Stomach (tissue), 4 donors: ENCODE measurements around the gene KISS1R.

Experiments used
- POLR2A ChIP-seq, 4 donors: fragments of 450-650 bp; IDR thresholded peaks; one replicate each; pipeline ENCODE4 v1.6.1; 2016; ENCODE audit warnings: antibody characterized with exemption in 4 of 4, control low read depth in 2 of 4, mild to moderate bottlenecking in 1 of 4, moderate library complexity in 1 of 4
- POLR2AphosphoS5 ChIP-seq, 3 donors: sonication (generic); formaldehyde crosslinking; IDR thresholded peaks; one replicate each; pipeline ENCODE4 v1.6.1; 2016; ENCODE audit warnings: antibody characterized with exemption in 3 of 3
- TF ChIP-seq, protein P1 (sequence below), 7 experiments: fragments of 450-650 bp in 4 of 7; fragments of 200-600 bp in 3 of 7; sonication (generic) in 3 of 7; IDR thresholded peaks; one replicate each; pipeline ENCODE4 v1.5.1; 2016 to 2019; ENCODE audit warnings: antibody characterized with exemption in 7 of 7, control low read depth in 2 of 7, mild to moderate bottlenecking in 1 of 7

DNA sequence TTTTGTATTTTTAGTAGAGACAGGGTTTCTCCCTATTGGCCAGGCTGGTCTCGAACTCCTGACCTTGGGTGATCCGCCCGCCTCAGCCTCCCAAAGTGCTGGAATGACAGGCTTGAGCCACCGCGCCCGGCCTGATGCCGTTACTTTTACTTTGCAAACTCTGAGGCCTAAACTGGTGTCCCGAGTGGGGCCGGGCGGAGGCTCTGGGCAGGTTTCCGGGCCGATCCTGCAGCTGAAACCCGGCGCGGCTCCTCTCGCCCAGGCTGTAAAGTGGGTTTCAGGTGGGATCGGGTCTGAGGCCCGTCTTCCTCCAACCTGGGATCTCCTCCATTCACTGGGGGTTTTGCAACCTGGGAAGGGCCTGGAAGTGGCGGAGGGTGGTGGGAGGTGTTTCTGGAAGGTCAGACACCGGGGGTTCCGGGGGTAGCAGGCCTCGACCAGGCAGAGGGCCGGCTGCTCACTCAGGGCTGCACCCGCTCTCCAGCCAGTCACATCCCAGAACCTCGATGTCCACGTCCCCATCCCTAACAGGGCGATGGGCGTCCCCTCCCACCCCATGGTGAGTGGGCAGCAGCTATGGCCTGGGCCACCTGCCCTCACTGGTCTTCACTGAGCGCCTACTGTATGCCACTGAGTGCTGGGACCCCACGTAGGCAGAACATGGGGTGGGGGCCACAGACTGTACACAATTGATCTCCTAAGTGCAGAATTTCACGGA, 45.7 kb downstream of the KISS1R start:
- TF ChIP-seq, protein P1, sequence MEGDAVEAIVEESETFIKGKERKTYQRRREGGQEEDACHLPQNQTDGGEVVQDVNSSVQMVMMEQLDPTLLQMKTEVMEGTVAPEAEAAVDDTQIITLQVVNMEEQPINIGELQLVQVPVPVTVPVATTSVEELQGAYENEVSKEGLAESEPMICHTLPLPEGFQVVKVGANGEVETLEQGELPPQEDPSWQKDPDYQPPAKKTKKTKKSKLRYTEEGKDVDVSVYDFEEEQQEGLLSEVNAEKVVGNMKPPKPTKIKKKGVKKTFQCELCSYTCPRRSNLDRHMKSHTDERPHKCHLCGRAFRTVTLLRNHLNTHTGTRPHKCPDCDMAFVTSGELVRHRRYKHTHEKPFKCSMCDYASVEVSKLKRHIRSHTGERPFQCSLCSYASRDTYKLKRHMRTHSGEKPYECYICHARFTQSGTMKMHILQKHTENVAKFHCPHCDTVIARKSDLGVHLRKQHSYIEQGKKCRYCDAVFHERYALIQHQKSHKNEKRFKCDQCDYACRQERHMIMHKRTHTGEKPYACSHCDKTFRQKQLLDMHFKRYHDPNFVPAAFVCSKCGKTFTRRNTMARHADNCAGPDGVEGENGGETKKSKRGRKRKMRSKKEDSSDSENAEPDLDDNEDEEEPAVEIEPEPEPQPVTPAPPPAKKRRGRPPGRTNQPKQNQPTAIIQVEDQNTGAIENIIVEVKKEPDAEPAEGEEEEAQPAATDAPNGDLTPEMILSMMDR (IDR thresholded peaks at IDR 0.05), result no peak
- no peak for TF ChIP-seq POLR2A (IDR thresholded peaks at IDR 0.05)
- no peak for TF ChIP-seq POLR2AphosphoS5 (IDR thresholded peaks at IDR 0.05)
